Nephron progenitor cell (in vitro differentiated cells): ENCODE measurements around the gene LPCAT4.

Experiments used
- DNase-seq: peaks from one replicate; pipeline ENCODE4 v3.0.0; 2021
- H3K27ac Mint-ChIP-seq: 2 replicates; pipeline ENCODE4 v1.8.0; 2021; ENCODE audit warnings: mild to moderate bottlenecking, moderate library complexity, mixed read lengths
- H3K27me3 Mint-ChIP-seq: 2 replicates; pipeline ENCODE4 v1.8.0; 2021; ENCODE audit warnings: mild to moderate bottlenecking, low read depth, mixed read lengths; ENCODE audit not compliant: poor library complexity
- H3K36me3 Mint-ChIP-seq: 2 replicates; pipeline ENCODE4 v1.8.0; 2021; ENCODE audit warnings: low read depth, mixed read lengths
- H3K4me1 Mint-ChIP-seq: 2 replicates; pipeline ENCODE4 v1.8.0; 2021; ENCODE audit warnings: mixed read lengths
- H3K4me3 Mint-ChIP-seq: 2 replicates; pipeline ENCODE4 v1.8.0; 2021; ENCODE audit warnings: mild to moderate bottlenecking, moderate library complexity, mixed read lengths
- H3K9me3 Mint-ChIP-seq: 2 replicates; pipeline ENCODE4 v1.8.0; 2021; ENCODE audit warnings: mild to moderate bottlenecking, moderate library complexity, mixed read lengths
- CTCF ChIP-seq: fragments of 200-600 bp; sonication (generic); IDR thresholded peaks from 2 replicates; pipeline ENCODE4 v1.5.0; 2021; ENCODE audit warnings: antibody characterized with exemption

The LPCAT4 gene

GRCh38 chr15:34334672-34335071 lies 32.3 kb downstream of the LPCAT4 start:
- Mint-ChIP-seq H3K9me3 (no peaks in the 10 kb centered on the region), H3K27ac (no peak overlapping the region), H3K4me3 (no peak overlapping the region), H3K27me3 (peaks cover 14% of the 10 kb centered on the region), H3K36me3 (peaks cover under 1% of the 10 kb centered on the region), H3K4me1 (peaks cover 53% of the 10 kb centered on the region)
- DNase-seq, result no peak
- no peak for TF ChIP-seq CTCF

DNA sequence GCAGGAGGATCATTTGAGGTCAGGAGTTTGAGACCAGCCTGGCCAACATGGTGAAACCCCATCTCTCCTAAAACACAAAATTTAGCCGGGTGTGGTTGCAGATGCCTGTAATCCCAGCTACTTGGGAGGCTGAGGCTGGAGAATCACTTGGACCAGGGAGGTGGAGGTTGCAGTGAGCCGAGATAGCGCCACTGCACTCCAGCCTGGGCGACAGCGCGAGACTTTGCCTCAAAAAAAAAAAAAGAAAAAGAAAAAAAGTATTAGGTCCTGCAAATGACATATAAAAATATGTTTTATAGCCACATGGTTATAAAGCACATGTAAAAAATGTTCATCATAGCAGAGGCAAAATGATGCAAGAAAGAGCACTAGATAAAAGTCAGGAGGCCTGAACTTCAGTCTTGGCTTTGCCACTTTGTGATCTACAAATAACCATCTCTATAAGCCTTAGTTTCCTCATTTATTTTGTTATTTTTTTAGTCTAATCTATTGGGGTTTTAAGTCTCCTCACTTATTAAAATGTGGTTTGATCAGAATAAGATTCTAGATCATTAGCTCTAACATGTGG lies 34.4 kb downstream of the LPCAT4 start:
- Mint-ChIP-seq H3K9me3 (no peaks in the 10 kb centered on the region), H3K4me3 (no peak overlapping the region), H3K36me3 (no peaks in the 10 kb centered on the region), H3K4me1 (peaks cover 47% of the 10 kb centered on the region), H3K27me3 (peaks cover 14% of the 10 kb centered on the region), H3K27ac (no peak overlapping the region)
- no peak for DNase-seq
- TF ChIP-seq CTCF, result no peak

GRCh38 chr15:34331809-34332208 lies 35.2 kb downstream of the LPCAT4 start:
- H3K4me3 Mint-ChIP-seq, result no peak overlapping the region
- no peak for TF ChIP-seq CTCF
- H3K27ac Mint-ChIP-seq, result no peak overlapping the region
- no peak for DNase-seq
- peaks cover 12% of the 10 kb centered on the region for H3K27me3 Mint-ChIP-seq
- peaks cover 42% of the 10 kb centered on the region for H3K4me1 Mint-ChIP-seq
- no peaks in the 10 kb centered on the region for H3K9me3 Mint-ChIP-seq
- no peaks in the 10 kb centered on the region for H3K36me3 Mint-ChIP-seq

- peaks cover 8% of the 10 kb centered on the region for H3K27me3 Mint-ChIP-seq
- no peak overlapping the region for H3K4me3 Mint-ChIP-seq
- H3K36me3 Mint-ChIP-seq, result no peaks in the 10 kb centered on the region
Measured at GRCh38 chr15:34330279-34330678, 36.7 kb downstream of the LPCAT4 start.

DNA sequence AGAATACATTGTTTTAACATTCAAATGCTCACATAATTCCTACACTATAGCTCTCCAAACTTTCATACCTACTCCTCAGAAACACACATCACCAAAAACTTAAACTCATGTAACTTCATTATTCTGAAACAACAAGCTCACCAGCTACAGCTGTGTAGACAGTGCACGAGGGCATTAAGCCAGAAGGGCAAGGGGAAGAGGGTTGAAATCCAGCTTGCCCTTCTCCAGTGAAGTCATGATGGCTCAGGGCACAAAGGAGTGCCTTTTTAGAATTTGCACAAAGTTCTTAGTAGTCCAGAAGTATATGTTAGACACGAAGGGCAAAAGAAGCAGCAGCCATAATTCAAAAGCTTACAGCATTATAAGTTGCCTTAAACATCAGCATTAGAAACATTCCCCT lies 38.0 kb downstream of the LPCAT4 start:
- H3K4me1 Mint-ChIP-seq, result peaks cover 17% of the 10 kb centered on the region
- no peaks in the 10 kb centered on the region for H3K9me3 Mint-ChIP-seq
- DNase-seq, result no peak
- no peak overlapping the region for H3K4me3 Mint-ChIP-seq
- no peaks in the 10 kb centered on the region for H3K36me3 Mint-ChIP-seq
- TF ChIP-seq CTCF, result no peak
- no peak overlapping the region for H3K27ac Mint-ChIP-seq
- peaks cover 3% of the 10 kb centered on the region for H3K27me3 Mint-ChIP-seq

More at GRCh38 chr15:34330279-34330678, 36.7 kb downstream of the LPCAT4 start:
- DNase-seq, result no peak
- H3K4me1 Mint-ChIP-seq, result peaks cover 27% of the 10 kb centered on the region
- TF ChIP-seq CTCF, result no peak
- H3K9me3 Mint-ChIP-seq, result no peaks in the 10 kb centered on the region
- H3K27ac Mint-ChIP-seq, result no peak overlapping the region

- Mint-ChIP-seq H3K4me1 (peaks cover 8% of the 10 kb centered on the region), H3K36me3 (peaks cover 3% of the 10 kb centered on the region), H3K27ac (no peak overlapping the region), H3K9me3 (peaks cover 3% of the 10 kb centered on the region), H3K27me3 (no peaks in the 10 kb centered on the region), H3K4me3 (no peak overlapping the region)
- DNase-seq, result no peak
- no peak for TF ChIP-seq CTCF
Measured at GRCh38 chr15:34327906-34328305, 39.1 kb downstream of the LPCAT4 start.
